IMR-90 (cell line): Measurements from ENCODE around the gene DTD1. TPM values are rescaled to one million over a fixed set of nuclear protein-coding genes. Genes with fewer than 3 reads are reported as not detected.

Experiments
- ATAC-seq: fragments of 200-7000 bp; cut with Tn5 transposase; 2 replicates; pipeline ENCODE4 v1.9.1; 2020; ENCODE audit warnings: low read depth, mild to moderate bottlenecking, moderate library complexity
- BruUV-seq: library from RNA; stranded (reverse); fragments of 400-500 nt; replicated peaks from 2 replicates; lab custom pipeline; 2021; lab: Mats Ljungman, UMichigan
- CTCF ChIA-PET: fragments of 300-600 bp; formaldehyde crosslinking; extraction: SDS; loops from one replicate; lab custom pipeline; 2021; ENCODE audit warnings: antibody characterized with exemption; lab: Yijun Ruan, JAX
- POLR2A ChIA-PET: fragments of 300-600 bp; sonication (Branson Sonifier 250); formaldehyde crosslinking; loops from one replicate; lab custom pipeline; 2022; ENCODE audit warnings: antibody characterized with exemption; ENCODE audit not compliant: unreplicated experiment; lab: Charles Lee
- DNase-seq: peaks from one replicate; pipeline ENCODE4 v3.0.0; 2013
- H2AFZ ChIP-seq: replicated peaks from 2 replicates; pipeline ENCODE3; 2013; ENCODE audit warnings: low read length, mild to moderate bottlenecking; ENCODE audit not compliant: poor library complexity
- H2AK5ac ChIP-seq: 2 replicates; pipeline ENCODE4 v1.6.1; 2013; ENCODE audit warnings: low read depth, low read length, inconsistent platforms
- H2AK9ac ChIP-seq: replicated peaks from 2 replicates; pipeline ENCODE3; 2013; ENCODE audit warnings: mild to moderate bottlenecking, low read depth, low read length, moderate library complexity; ENCODE audit not compliant: poor library complexity
- H2BK120ac ChIP-seq: 2 replicates; pipeline ENCODE4 v1.6.1; 2013; ENCODE audit warnings: low read depth, low read length, inconsistent platforms
- H2BK15ac ChIP-seq: 3 replicates; pipeline ENCODE4 v1.6.1; 2013; ENCODE audit warnings: low read depth, low read length, inconsistent platforms
- H2BK20ac ChIP-seq: 2 replicates; pipeline ENCODE4 v1.6.1; 2013; ENCODE audit warnings: low read depth, mild to moderate bottlenecking, inconsistent platforms, low read length, moderate library complexity
- H2BK5ac ChIP-seq: 2 replicates; pipeline ENCODE4 v1.6.1; 2013; ENCODE audit warnings: mild to moderate bottlenecking, low read depth, low read length, inconsistent platforms; ENCODE audit not compliant: poor library complexity, severe bottlenecking
- H3K14ac ChIP-seq: replicated peaks from 2 replicates; pipeline ENCODE4 v1.6.1; 2013; ENCODE audit warnings: low read depth, low read length, inconsistent platforms
- H3K18ac ChIP-seq: 2 replicates; pipeline ENCODE4 v1.6.1; 2013; ENCODE audit warnings: low read depth, low read length, control low read depth
- H3K23ac ChIP-seq: 2 replicates; pipeline ENCODE4 v1.6.1; 2013; ENCODE audit warnings: low read depth, low read length, inconsistent platforms
- H3K27ac ChIP-seq: 2 replicates; pipeline ENCODE4 v1.5.1; 2013; ENCODE audit warnings: mild to moderate bottlenecking, control low read depth, low read length; ENCODE audit not compliant: insufficient read depth
- H3K27me3 ChIP-seq: 2 replicates; pipeline ENCODE4 v1.6.1; 2013; ENCODE audit warnings: low read length; ENCODE audit not compliant: control insufficient read depth, insufficient read depth
- H3K36me3 ChIP-seq: 2 replicates; pipeline ENCODE4 v1.6.1; 2013; ENCODE audit warnings: low read length, mixed read lengths; ENCODE audit not compliant: control insufficient read depth, insufficient read depth
- H3K4ac ChIP-seq: 2 replicates; pipeline ENCODE4 v1.6.1; 2013; ENCODE audit warnings: low read depth, low read length, inconsistent platforms
- H3K4me1 ChIP-seq: 2 replicates; pipeline ENCODE4 v1.6.1; 2013; ENCODE audit warnings: low read length, mixed read lengths; ENCODE audit not compliant: control insufficient read depth, insufficient read depth
- H3K4me2 ChIP-seq: 2 replicates; pipeline ENCODE4 v1.6.1; 2013; ENCODE audit warnings: low read depth, mild to moderate bottlenecking, control low read depth, low read length, moderate library complexity
- H3K4me3 ChIP-seq: 2 replicates; pipeline ENCODE4 v1.5.1; 2013; ENCODE audit warnings: low read depth, mild to moderate bottlenecking, control low read depth, low read length, moderate library complexity; ENCODE audit not compliant: insufficient read depth
- H3K56ac ChIP-seq: 2 replicates; pipeline ENCODE4 v1.6.1; 2013; ENCODE audit warnings: low read length, inconsistent platforms; ENCODE audit not compliant: insufficient read depth; ENCODE audit errors: extremely low read depth
- H3K79me1 ChIP-seq, 2 experiments: 2 replicates each; pipeline ENCODE4 v1.6.1; 2013; ENCODE audit warnings: low read length in 2 of 2, inconsistent platforms in 1 of 2, low read depth in 1 of 2
- H3K9ac ChIP-seq: 2 replicates; pipeline ENCODE4 v1.6.1; 2013; ENCODE audit warnings: low read depth, low read length, control low read depth
- H3K9me1 ChIP-seq: 2 replicates; pipeline ENCODE4 v1.6.1; 2013; ENCODE audit warnings: low read length, inconsistent platforms; ENCODE audit not compliant: insufficient read depth
- H3K9me3 ChIP-seq: 2 replicates; pipeline ENCODE4 v1.6.1; 2013; ENCODE audit warnings: low read length; ENCODE audit not compliant: control insufficient read depth, insufficient read depth
- H4K20me1 ChIP-seq: 2 replicates; pipeline ENCODE4 v1.6.1; 2013; ENCODE audit warnings: low read length, inconsistent platforms; ENCODE audit not compliant: insufficient read depth
- H4K5ac ChIP-seq: 2 replicates; pipeline ENCODE4 v1.6.1; 2013; ENCODE audit warnings: mild to moderate bottlenecking, low read depth, low read length, control low read depth
- H4K8ac ChIP-seq, 2 experiments: 2 replicates each; pipeline ENCODE4 v1.6.1; 2013; ENCODE audit warnings: low read depth in 2 of 2, low read length in 2 of 2, control low read depth in 1 of 2, inconsistent platforms in 1 of 2
- H4K91ac ChIP-seq: 2 replicates; pipeline ENCODE4 v1.6.1; 2013; ENCODE audit warnings: low read depth, low read length, inconsistent platforms; ENCODE audit not compliant: insufficient read depth
- BHLHE40 ChIP-seq: fragments of 150-350 bp; IDR thresholded peaks from 2 replicates; pipeline ENCODE4 v1.6.1; 2016; ENCODE audit warnings: mild to moderate bottlenecking, low read depth, low read length
- POLR2A ChIP-seq: IDR thresholded peaks from 2 replicates; pipeline ENCODE4 v1.6.1; 2012; ENCODE audit warnings: mild to moderate bottlenecking, low read depth, low read length
- RAD21 ChIP-seq: IDR thresholded peaks from 2 replicates; pipeline ENCODE4 v1.6.1; 2012; ENCODE audit warnings: low read length, improper control_type of control experiment
- WGBS, 2 experiments: methylation state at CpG; one replicate each; pipeline versions ENCODE4 v1.1.5 to v1.1.7; 2013; ENCODE audit warnings: missing lambda C conversion rate in 2 of 2; ENCODE audit not compliant: insufficient read length in 1 of 2; ENCODE audit errors: extremely low coverage in 2 of 2; 5-methylcytosine and 5-hydroxymethylcytosine counted together
- dilution Hi-C: fragments of 300-500 bp; cut with HindIII; formaldehyde crosslinking; loops from one replicate; pipeline ENCODE4 v1.14.3; 2018; ENCODE audit warnings: low sequenced_read_pairs; ENCODE audit not compliant: unreplicated experiment
- in situ Hi-C: fragments of 300-500 bp; cut with MboI; formaldehyde crosslinking; loops from 3 replicates; pipeline ENCODE4 v1.14.3; 2019; ENCODE audit warnings: low sequenced_read_pairs, inconsistent platforms, mixed read lengths
- intact Hi-C: fragments of 100-400 bp; cut with micrococcal nuclease; formaldehyde crosslinking; loops from 2 replicates; pipeline ENCODE4 v1.10.0; 2022
- polyA plus RNA-seq, 3 experiments: library from polyadenylated mRNA; depleted of rRNA; stranded (reverse); fragments of >200 nt; gene quantifications; 2 replicates each; pipeline ENCODE4 v1.2.3, GENCODE V29; 2012; ENCODE audit warnings: low replicate concordance in 1 of 3
- total RNA-seq: library from RNA; depleted of rRNA; stranded (reverse); fragments of >200 nt; gene quantifications from 2 replicates; pipeline ENCODE4 v1.2.3, GENCODE V29; 2012

Gene DTD1
- total and polyA plus RNA-seq, 2 of the 4 experiments (the other 2 are of a cell fraction): 73.1 to 101 TPM

DNA sequence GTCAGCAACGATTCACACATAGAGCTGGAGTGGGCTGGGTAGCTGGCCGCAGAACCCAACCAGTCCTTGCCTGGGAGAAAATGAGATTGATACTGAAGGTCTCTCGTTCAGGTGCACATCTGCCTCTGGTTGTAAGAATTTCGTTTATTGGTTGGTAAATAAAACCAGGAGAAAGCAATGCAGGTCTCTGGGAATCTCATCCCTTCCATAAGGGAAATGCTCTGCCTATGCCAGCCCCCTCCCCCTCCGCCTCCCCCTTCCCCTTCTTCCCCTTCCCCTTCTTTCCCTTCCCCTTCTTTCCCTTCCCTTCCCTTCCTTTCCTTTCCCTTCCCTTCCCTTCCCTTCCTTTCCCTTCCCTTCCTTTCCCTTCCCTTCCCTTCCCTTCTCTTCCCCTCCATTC, 107.3 kb downstream of the DTD1 start:
- no CpG with 5 or more reads among the region's 5 CpGs for WGBS, 2 experiments
- Histone ChIP-seq H4K91ac (no peak overlapping the region), H3K18ac (no peak overlapping the region), H3K14ac (no peak overlapping the region), H3K36me3 (no peaks in the 10 kb centered on the region), H3K27ac (no peak overlapping the region), H2BK120ac (no peak overlapping the region), H3K79me1 (peaks cover 0 to 8% of the 10 kb centered on the region in 2 experiments; a peak in 2 of 4 replicates), H2BK20ac (no peak overlapping the region), H3K9ac (no peak overlapping the region), H3K4me1 (no peaks in the 10 kb centered on the region), H3K9me3 (no peaks in the 10 kb centered on the region), H2BK15ac (no peak overlapping the region), H3K56ac (no peak overlapping the region), H3K4me2 (no peak overlapping the region), H2AFZ (no peak overlapping the region), H2AK9ac (no peak overlapping the region), H3K23ac (no peak overlapping the region), H2BK5ac (no peak overlapping the region), H4K5ac (no peak overlapping the region), H3K4me3 (no peak overlapping the region), H3K27me3 (no peaks in the 10 kb centered on the region), H3K9me1 (peaks cover 10% of the 10 kb centered on the region; the same call in 1 of the 2 replicates), H4K8ac (no peak overlapping the region), H2AK5ac (no peak overlapping the region), H4K20me1 (no peaks in the 10 kb centered on the region; the same call in 1 of the 2 replicates), H3K4ac (no peak overlapping the region)
- no peak for ATAC-seq
- in situ Hi-C loops (no loop called here), dilution Hi-C loops (no loop called here), intact Hi-C loops (no loop called here)
- ChIA-PET POLR2A (no interaction called here), CTCF (no interaction called here)
- TF ChIP-seq POLR2A (no peak), BHLHE40 (no peak), RAD21 (no peak)
- no peak for DNase-seq
- BruUV-seq: no TSS peak
